DMS79 treated with DMSO at 0.1 percent for 48 hours (cell line): ENCODE measurements around the gene RAMAC.
"Not testable (repeated sequence)": the region's sequence is repeated elsewhere in the genome, so short reads cannot be mapped to it uniquely, and the experiment has no call there.

Experiments
- DNase-seq: peaks from one replicate; lab custom pipeline; 2025; lab: John Stamatoyannopoulos, UW

RAMAC gene

DNA sequence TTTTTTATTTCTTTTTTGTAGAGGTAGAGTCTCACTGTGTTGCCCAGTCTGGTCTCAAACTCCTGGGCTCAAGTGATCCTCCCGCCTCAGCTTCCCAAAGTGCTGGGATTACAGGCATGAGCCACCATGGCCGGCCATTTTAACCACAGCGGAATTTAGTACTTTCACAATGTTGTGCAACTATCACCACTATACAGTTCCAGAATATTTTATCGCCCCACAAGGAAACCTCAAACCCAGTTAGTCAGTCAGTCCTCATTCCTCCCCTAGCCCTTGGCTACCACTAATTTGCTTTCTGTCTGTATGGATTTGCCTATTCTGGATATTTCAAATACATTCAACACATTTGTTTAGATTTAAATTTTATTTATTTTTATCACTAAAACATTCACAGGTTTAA, 17.9 kb upstream of the RAMAC start:
- DNase-seq: no peak

DNA sequence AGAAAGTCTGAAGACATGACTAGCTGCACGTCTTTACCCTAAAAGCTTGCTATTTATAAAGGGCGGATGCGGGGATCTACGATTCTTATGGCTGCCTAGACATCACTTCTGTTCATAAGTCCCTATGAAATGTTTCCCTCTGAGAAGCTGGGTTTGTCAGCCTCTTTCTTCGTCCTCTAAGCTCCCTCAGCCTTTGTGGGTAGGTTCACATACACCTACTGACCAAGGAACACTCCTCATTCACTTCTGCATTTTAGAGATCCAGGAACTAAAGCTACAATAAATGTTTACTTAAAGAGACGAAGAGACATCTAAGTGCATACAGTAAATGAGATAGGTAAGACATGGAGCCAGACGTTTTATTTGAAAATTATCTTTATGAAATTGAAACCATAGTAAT, 16.7 kb upstream of the RAMAC start:
- no peak for DNase-seq

DNA sequence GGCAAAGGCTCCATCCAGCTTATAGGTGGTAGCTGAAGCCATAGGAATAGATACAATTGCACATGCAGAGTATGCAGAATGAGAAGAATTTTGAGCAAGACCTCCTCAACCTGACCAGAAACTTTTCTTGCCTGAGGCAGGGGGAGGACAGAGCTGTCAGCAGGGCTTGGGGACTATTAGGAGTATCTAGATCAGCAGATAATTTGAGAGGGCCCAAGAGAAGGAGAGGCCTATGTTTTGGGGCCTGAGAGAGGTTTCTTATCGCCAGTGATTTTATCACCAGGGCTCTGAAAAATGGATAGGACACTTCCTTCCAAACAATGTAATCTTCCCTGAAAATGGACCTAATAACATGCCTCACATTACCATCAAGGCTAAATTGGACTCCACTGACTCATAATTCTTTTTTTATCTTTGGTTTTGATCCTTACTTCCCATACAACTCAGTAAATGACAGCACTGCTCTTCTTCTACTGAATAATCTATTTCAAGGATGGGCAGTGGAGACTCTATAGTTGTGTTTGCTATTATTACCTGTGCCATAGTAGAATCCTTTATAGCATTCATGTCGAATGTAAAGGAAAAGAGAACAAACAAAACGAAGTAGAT, 15.8 kb upstream of the RAMAC start:
- DNase-seq: no peak

DNA sequence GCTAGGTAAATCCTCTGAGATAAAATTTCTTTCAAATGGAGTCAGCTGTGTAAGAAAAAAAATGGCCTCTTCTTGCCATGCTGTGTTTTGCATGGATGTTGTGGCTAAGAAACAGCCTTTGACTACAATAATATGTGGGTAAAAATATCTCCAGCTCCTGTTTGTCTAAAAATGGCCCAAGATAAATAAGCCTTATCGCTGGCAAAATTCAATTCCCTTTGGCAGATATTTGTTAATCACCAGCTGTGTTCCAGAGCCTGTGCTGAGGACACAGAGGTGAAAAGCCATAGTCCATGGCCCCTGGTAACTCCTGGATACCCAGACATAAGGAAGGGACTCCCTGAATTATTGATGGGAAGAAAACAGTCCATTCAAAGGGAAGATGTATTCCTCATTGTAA, 15.3 kb upstream of the RAMAC start:
- no peak for DNase-seq

DNA sequence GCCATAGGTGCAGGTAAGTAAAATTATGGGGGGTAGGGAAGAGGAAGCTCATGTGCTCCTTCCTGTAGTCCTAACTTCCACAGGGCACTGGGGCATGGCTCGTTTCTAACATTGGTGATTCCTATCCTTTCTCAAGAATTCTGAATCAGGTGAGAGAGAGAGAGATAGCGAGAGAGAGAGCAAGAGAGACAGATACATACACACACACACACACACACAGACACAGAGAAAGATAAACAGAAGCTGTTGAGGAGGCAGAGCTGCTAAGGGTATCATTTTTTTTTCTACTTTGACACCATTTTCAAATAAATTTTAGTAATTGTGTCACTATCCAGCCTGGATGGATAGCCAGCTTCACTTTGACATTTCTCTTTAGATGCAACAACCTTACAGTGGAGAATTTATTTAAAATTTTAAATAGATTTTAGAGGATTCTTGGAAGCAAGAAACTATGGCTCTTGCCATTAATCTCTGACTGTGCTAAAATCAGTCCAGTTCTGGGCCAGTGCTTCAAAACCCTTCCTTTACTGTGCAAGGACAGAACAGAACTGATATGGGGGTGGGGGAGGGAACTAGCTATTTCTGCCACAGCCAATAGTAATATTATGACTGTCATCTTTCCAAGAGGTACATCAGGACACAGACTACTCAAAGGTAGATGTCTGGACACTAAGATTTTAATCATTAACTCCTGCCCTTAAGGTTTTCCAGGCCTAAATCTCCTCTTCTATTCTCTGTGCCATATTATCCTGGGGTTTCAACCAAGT, 14.6 kb upstream of the RAMAC start:
- DNase-seq: no peak

DNA sequence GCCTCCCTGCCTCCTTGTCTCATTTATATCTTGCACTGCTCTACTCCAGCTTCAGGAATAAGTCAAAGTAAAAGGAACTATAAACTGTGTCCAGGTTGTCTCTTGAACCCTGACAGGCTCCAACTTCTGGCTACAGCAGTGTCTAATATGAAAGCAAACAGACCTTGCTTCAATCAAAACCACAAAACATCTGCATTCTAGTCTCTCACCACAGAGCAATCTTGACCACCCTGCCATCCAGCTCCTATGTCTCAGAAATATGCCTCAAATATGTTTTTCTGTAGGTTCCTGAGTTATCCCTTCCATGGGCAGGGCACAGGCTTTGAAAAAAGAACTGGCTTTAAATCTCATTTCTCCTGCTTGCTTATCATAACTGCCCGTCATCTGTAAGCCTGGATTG, 13.0 kb upstream of the RAMAC start:
- DNase-seq: no peak

DNA sequence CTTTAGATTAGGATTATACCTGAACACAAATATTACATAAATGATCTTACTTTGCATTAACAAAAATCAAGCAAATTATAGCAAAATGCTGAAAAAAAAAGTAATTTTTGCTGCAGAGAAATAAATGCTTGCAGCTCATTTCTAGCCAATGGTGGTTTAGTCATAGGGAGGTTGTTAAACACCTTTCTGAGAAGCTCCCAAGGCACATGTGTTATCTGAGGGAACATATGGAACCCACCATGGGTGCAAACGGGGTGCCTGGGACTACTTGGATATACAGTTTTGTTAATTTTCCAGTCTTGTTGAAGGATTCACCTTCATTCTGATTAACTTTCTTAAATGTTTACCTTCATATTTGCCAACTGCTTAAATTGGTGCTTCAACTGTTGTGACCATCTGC, 8.9 kb upstream of the RAMAC start:
- no peak for DNase-seq

DNA sequence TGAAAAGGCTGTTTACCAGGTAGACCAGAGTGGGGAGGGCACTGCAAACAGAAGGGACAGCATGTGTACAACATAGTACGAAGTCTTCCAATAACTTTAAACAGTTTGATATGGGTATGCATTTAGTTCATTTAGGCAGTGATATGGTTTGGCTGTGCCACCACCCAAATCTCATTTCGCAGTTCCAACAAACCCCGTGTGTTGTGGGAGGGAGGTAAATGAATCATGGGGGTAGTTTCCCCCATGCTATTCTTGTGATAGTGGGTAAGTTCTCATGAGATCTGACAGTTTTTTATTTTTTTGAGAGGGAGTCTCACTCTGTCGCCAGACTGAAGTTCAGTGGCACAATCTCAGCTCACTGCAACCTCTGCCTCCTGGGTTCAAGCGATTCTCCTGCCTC, 7.6 kb upstream of the RAMAC start:
- no peak for DNase-seq

DNA sequence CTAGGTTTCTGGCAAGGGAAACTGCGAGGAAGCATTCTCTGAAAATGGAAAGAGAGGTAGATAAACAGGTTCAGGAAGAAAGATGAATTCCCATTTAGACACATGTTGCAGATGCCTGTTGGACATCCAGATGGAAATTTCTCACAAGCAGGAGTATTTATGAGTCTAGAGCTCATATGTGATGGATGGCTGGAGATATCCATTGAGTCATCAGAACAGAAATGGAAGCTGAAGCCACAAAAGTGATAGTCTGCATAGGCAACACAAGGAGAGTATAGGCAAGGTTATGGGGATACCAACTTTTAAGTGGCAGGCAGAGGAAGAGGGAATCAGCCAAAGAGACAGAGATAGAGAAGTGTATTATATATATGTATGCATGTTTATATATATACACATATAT, 6.3 kb upstream of the RAMAC start:
- DNase-seq: no peak

DNA sequence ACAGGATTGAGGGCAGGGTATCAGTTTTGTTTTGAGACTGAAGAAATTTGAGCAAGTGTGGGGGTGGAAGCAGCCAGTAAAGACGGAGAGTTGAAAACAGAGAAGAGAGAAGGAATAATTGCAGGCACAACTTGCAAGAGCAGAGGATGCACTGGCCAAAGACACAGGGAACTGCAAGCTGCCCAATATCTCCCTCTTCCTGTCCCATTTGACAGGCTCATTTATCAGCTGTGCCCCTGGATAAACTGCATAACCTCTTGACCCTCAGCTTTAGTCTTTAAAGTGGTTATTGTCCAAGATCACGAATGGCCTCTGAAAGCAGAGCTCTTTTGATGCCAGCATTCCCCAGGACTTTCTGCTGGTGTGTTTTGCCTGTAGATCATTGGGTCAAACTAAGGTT, 5.0 kb upstream of the RAMAC start:
- DNase-seq: no peak

DNA sequence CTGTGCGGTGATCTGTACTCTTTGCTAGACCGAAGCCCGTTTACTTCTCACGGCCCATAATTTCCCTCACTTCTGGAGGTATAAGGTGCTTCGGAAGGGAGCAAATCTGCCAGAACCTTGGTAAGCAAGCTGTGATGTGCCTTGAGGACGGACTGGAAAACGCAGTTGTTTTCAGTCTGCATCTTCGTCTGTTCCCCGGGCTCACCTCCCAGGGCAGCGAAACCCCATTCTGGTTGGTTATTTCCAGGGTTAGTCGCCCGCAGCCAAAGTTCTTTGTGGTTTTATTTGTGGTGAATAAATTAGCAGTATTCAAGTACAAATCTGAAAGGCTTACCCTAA, 401 bp downstream of the RAMAC start:
- no peak for DNase-seq

DNA sequence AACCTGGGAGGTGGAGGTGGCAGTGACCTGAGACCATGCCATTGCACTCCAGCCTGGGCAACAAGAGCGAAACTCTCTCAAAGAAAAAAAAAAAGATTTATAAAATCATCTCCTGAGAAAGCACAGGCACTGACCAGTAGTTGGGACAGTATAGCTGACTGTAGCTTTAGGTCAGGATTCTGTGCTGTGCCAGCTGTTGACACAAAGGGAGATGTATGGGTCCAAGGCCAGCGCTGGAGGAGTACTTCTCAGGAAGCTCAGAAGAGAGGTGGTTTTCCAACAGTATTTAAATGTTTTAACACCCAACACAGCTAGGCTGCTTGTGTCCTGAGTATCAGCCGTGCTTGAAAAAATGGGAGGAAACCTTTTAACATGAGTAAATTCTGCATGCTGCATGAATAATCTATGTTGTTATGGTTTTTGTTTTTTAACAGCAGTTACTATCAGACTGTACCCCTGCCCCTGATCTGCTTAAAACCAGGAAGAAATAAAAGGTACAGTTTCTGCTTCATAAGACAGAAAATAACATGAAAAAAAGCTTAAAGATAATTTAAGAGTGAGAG, 6.5 kb downstream of the RAMAC start:
- no peak for DNase-seq

DNA sequence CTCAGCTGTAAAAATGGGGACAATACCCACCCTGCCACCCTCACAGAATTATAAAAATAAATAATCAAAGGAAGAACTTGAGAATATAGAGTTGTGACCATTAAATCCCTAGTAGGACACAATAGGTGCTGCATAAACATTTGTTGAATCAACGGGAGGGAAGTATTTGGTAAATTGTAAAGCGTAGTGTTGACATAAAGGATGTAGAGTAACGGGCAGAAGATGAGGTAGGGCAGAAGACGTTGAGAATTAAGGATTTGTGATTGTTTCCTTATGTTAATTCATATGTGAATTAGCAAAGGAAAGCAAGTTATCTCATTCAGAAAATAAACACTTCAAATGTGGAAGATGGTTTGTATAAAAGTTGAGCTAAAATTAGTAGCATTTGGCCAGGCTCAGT, 7.1 kb downstream of the RAMAC start:
- DNase-seq: no peak

DNA sequence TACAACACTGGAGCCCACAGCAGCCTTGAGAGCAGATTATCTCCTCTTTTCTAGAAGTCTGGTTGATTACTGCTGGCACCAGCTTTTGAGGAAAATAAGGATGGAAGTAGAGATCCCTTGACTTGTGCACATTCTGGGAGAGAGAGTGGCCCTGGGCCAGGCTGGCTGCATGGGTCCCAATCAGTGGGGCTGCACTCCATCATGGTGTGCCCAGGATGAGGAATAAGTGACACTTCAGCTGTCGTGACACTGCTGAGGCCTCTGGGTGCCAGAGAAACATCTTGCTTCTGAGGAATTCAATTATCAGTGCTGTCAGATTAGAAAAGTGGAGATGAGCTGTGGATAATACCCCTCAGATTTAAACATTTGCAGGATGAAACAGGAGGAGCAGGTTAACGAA, 9.1 kb downstream of the RAMAC start:
- no peak for DNase-seq

DNA sequence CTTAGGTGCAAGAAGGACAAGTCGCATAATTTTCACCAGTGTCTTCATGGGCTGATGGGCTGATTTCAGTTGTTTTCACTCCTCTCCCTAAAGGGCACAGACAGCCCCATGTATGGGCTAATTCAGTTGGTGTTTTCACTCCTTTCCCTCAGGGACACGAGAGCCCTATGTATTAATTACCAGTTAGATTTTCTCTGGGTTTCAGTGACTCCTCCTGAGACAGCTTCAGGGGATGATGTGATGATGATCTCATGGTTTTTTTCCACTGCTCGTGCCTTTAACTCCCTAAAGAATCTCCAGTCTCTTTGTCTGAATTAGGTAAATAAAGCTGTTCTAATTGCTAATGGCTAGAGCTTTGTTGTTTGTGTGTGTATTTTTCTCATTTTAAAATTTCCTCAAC, 9.9 kb downstream of the RAMAC start:
- no peak for DNase-seq

DNA sequence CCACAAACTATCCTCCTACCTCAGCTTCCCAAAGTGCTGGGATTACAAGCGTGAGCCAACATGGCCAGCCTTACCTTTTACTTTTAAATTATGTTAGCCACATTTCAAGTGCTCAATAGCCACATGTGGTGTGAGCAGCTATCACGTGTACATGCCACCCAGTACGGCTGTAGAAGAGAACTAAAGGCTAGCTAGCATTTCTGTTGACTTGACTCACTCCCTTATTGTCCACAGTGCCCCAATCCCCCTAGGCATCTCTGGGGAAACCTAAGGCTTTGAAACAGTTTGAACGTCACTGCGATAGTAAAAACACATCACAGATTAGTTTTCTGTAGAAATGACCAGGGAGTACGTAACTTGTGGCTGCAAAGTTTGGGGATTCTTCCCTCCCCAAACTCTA, 13.4 kb downstream of the RAMAC start:
- DNase-seq: no peak

DNA sequence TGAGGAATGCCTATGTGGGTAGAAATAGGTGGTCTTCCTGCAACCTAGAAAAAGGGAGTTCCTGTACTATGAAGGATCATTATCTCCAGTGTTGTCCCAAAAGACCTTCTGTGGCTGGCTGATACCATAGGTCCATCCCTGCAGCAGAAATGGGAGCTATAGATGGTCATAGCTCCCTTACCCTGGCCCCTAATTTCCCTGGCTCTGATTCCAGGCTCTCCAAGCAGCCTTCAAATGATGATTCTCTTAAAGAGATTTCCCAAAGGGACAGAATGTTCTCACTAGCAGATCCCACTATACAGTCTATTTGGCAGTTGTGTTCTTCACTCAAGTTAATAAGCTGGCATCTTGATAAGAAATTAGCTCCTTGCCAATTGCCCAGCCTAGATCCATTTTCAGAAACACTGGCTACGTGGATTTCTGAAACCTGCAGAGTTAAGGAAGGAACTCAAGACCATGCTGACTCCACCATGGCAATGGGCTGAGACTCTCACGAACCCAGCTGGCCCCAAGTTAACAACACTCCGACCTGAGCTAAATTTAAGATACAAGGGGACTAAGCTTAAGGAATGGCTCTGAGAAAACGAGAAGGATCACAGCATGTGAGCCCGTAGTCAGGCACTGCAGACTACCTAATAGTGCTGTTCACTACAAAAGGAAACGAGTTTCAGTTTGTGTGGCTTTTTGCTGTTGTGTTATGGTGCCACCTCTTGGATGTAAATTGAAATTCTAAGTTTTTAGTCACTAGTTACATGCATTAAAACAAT, 14.1 kb downstream of the RAMAC start:
- peak; percentile 13 for DNase-seq

DNA sequence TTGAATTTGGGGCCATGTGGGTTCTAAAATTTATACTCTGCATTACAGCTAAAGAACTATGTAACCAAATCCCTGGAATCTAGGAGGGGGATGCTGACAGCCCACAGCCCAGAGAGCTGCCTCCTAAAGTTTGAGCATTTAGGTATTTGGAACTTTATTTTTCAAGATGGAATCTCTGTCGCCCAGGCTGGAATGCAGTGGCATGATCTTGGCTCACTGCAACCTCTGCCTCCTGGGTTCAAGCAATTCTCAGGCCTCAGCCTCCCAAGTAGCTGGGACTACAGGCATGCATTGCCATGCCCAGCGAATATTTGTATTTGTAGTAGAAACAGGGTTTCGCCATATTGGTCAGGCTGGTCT, 14.6 kb downstream of the RAMAC start:
- DNase-seq: not testable (repeated sequence)

DNA sequence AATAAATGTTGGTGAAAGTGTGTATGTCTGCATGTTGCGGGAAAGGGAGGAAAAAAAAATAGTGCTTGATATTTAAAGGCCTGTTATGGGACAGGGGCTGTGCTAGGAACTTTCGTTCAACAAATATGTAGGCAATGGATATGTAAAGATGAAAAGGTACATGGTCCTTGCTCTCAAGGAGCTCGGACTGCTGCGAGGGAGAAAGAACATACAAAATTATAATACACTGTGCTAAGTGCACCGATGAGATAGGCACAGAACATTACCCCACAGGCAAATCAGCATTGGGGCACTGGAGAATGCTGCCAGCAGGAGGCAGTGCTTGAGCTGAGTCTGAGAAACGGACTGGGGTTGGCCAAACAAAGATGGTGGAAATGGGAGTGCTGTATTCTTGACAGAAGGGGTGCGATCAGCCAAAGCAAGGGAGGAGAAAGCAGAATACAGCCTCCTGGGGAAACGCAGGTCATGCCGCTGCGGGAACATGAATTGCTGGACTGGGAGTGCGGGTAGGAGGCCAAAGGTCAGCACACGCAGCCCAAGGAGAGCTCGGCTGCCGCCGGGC, 24.8 kb downstream of the RAMAC start:
- DNase-seq: peak; percentile 15

DNA sequence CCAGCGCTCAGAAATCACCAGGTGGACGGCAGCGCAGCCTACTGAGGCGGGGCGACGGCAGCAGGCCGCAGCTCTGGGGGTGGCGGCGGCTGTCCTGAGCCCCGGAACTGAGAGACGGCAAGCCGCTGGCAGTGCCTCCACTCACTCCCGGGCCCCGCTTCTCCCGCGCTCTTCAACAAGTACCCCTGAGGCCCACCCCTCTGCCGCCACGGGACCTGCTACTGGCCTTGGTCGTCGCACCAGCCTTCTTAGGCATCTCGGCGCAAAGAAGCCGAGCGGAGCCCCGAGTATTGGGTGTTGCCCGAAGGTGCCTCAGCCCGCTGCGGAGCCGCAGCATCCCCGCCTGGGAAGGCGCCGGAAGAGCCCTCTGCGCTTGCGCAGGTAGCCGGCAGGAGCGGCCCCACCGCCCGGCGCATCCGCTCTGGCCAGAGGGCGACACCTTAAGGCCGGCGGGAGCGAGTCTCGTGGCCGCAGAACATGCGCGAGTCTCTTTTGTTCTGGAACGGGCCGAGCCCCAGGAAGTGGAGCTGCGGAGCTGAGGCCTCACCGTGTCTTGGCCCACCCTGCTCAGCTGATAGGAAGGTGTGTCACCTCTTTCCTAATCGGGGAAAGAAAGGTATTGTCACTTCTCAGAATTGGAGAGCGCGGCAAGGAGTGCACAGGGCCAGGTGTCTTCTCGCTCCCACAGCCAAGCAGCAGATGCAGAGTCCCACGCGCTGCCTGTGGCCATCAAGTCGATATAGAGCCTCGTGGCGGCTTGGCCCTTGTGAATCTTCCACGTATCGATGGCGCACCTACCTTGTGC, 25.5 kb downstream of the RAMAC start, which contains the start of gene C15orf40:
TSS of gene C15orf40 (minus strand) at position 369 of the 805 bp plus-strand sequence. CDS start at position 337, 32 bp downstream.
- peak; percentile 47 for DNase-seq

DNA sequence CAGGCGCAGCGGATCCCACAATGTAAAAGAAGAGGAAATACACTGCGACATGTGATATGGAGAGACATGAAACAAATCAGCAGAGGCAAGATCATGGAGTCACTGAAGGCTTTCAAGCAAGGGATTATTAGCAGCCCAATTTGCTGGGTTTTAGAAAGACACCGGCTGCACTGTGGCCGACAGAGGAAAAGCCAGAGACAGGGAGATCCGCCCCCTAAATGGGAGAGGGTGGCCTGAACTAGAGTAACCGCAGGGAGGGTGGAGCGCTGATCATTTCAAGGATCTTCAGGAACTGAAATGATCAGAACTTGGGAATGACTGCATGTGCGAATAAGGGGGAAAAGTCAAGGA, 26.0 kb downstream of the RAMAC start:
- DNase-seq: no peak

DNA sequence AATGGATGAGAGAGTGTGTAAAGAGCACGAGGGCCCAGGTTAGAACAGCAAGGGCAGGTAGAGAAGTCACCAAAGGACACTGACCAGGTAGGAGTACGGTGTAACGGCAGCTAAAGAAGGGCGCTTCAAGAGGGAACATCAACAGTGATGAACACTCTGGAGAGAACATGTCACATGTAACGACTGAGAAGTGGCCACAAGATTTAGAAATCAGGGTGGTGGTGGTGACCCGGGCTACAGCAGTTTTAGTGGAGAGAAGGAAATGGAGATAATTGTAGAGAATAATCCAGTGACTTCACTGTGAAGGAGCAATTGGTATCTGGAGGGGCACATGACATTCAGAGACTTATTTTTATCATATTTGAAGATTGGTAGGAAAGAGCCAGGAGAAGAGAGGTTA, 26.6 kb downstream of the RAMAC start:
- DNase-seq: no peak
